Right lobe of liver (tissue), 6 donors: Measurements from ENCODE around the gene CDC14C. TPM values are rescaled to one million over a fixed set of nuclear protein-coding genes. Genes with fewer than 3 reads are reported as not detected.

Source experiments
- ATAC-seq, 4 donors: fragments of 200-7000 bp; cut with Tn5 transposase; one replicate each; pipeline ENCODE4 v1.9.1; 2020; ENCODE audit warnings: mild to moderate bottlenecking in 4 of 4, moderate library complexity in 4 of 4
- DNase-seq, 3 donors: peaks; one replicate each; pipeline ENCODE4 v3.0.0-alpha.2; 2020
- H3K27ac ChIP-seq, 3 donors: fragments of 200-600 bp; one replicate each; pipeline ENCODE4 v1.8.0; 2022
- H3K27me3 ChIP-seq, 2 donors: fragments of 200-600 bp; one replicate each; pipeline ENCODE4 v1.8.0; 2022
- H3K36me3 ChIP-seq, 4 donors: fragments of 200-600 bp; sonication (generic) in 1 of 4; one replicate each; pipeline versions ENCODE4 v1.5.1 to v1.8.0; 2017 to 2022; ENCODE audit warnings: control low read depth in 1 of 4
- H3K4me1 ChIP-seq, 4 donors: fragments of 200-600 bp; sonication (generic) in 1 of 4; one replicate each; pipeline versions ENCODE4 v1.5.1 to v1.8.0; 2017 to 2022; ENCODE audit warnings: control low read depth in 1 of 4
- H3K4me3 ChIP-seq, 3 donors: fragments of 200-600 bp; one replicate each; pipeline ENCODE4 v1.8.0; 2022
- H3K9me3 ChIP-seq, 4 donors: fragments of 200-600 bp; sonication (generic) in 1 of 4; one replicate each; pipeline versions ENCODE4 v1.5.1 to v1.8.0; 2017 to 2022; ENCODE audit warnings: control low read depth in 1 of 4
- POLR2A ChIP-seq: fragments of 450-650 bp; IDR thresholded peaks from one replicate; pipeline ENCODE4 v1.6.1; 2017; ENCODE audit warnings: antibody characterized with exemption, mild to moderate bottlenecking
- WGBS: methylation state at CpG from one replicate; pipeline ENCODE4 v1.1.6; 2018; ENCODE audit warnings: low coverage, low lambda C conversion rate; ENCODE audit not compliant: insufficient coverage; ENCODE audit errors: missing lambda C conversion rate; 5-methylcytosine and 5-hydroxymethylcytosine counted together
- intact Hi-C, 2 donors: fragments of 100-400 bp; cut with DNase I; formaldehyde crosslinking; loops; one replicate each; pipeline versions ENCODE4 v1.11.2 to v1.14.1; 2022
- total RNA-seq, 6 experiments: library from RNA; depleted of rRNA in 2 of 6; stranded (reverse); fragments of >200 nt in 2 of 6; fragmentation: NEBNext Ultra II Directional in 3 of 6; extraction: Animal tissue kit (Norgen Biotek cat#: 25700) in 3 of 6; gene quantifications; one replicate each; pipeline versions ENCODE4 v1.1.0 to v1.2.4, GENCODE V29; 2016 to 2023
- TF ChIP-seq, protein P1 (sequence below), 4 donors: fragments of 200-600 bp in 3 of 4; fragments of 450-650 bp in 1 of 4; IDR thresholded peaks; one replicate each; pipeline versions ENCODE4 v1.5.1 to v1.8.0; 2016 to 2022; ENCODE audit warnings: antibody characterized with exemption in 4 of 4, mild to moderate bottlenecking in 2 of 4
- donor health status: DM: no; HTN: yes; CAD: no.
- donor health status: DM: no; HTN: no; CAD: no.
- donor health status: DM: no; HTN: no; CAD: no.
- donor health status: DM: no; HTN: yes; CAD: no.
- donor health status: DM: no; HTN: yes; CAD: no.

CDC14C gene
- total RNA-seq, 6 experiments from 2014 or later: not detected

DNA sequence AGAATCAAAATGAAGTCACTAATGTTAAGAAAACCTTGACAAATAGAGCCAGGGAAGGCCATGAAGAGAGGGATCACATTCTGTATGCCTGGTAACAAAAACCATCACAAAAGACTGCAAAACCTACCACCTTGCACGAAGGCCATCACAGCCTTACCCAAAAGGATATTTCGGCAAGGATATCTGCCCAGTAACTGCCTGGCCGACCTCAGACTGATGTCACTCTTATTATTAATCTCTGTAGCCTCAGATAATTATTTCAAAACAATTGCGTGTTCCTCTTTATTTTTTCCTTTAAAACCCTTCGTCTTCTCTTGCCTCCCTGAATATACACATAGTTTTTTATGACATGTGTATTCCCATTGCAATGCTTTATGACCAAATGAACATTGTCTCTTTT, 52.5 kb downstream of the CDC14C start:
- WGBS: 47% methylated on average over 5 of the region's 5 CpGs
- Histone ChIP-seq H3K4me1 (no peaks in the 10 kb centered on the region), H3K36me3 (no peaks in the 10 kb centered on the region), H3K27me3 (no peaks in the 10 kb centered on the region), H3K4me3 (no peak overlapping the region), H3K9me3 (no peaks in the 10 kb centered on the region), H3K27ac (no peak overlapping the region)
- no peak for TF ChIP-seq POLR2A
- TF ChIP-seq, protein P1, sequence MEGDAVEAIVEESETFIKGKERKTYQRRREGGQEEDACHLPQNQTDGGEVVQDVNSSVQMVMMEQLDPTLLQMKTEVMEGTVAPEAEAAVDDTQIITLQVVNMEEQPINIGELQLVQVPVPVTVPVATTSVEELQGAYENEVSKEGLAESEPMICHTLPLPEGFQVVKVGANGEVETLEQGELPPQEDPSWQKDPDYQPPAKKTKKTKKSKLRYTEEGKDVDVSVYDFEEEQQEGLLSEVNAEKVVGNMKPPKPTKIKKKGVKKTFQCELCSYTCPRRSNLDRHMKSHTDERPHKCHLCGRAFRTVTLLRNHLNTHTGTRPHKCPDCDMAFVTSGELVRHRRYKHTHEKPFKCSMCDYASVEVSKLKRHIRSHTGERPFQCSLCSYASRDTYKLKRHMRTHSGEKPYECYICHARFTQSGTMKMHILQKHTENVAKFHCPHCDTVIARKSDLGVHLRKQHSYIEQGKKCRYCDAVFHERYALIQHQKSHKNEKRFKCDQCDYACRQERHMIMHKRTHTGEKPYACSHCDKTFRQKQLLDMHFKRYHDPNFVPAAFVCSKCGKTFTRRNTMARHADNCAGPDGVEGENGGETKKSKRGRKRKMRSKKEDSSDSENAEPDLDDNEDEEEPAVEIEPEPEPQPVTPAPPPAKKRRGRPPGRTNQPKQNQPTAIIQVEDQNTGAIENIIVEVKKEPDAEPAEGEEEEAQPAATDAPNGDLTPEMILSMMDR (IDR thresholded peaks at IDR 0.05): no peak
- intact Hi-C loops: no loop called here
- DNase-seq (no peak), ATAC-seq (no peak)
